PC-9 (cell line): ENCODE measurements around the gene FMO5.

Experiments used
- CTCF ChIP-seq: fragments of 200-600 bp; sonication (generic); conservative IDR thresholded peaks from 2 replicates; pipeline ENCODE4 v1.6.1; 2017; ENCODE audit warnings: mixed run types, antibody characterized with exemption, mild to moderate bottlenecking, moderate library complexity
- EZH2 ChIP-seq: fragments of 200-600 bp; sonication (generic); IDR thresholded peaks from 2 replicates; pipeline ENCODE4 v1.8.0; 2017; ENCODE audit warnings: antibody characterized with exemption, low read depth

GRCh38 chr1:147167365-147167764 lies 57.8 kb downstream of the FMO5 start:
- TF ChIP-seq CTCF (no peak), EZH2 (no peak)
